Hepatocyte (in vitro differentiated cells): ENCODE measurements around the gene CYREN.

Experiments
- EZH2 ChIP-seq: fragments of 200-600 bp; sonication (generic); IDR thresholded peaks from 2 replicates; pipeline ENCODE4 v1.6.1; 2016; ENCODE audit warnings: antibody characterized with exemption, mild to moderate bottlenecking, borderline replicate concordance
- TF ChIP-seq, protein P1 (sequence below): fragments of 200-600 bp; sonication (generic); IDR thresholded peaks from 2 replicates; pipeline ENCODE4 v1.5.1; 2016; ENCODE audit warnings: antibody characterized with exemption, mild to moderate bottlenecking; ENCODE audit not compliant: poor library complexity

DNA sequence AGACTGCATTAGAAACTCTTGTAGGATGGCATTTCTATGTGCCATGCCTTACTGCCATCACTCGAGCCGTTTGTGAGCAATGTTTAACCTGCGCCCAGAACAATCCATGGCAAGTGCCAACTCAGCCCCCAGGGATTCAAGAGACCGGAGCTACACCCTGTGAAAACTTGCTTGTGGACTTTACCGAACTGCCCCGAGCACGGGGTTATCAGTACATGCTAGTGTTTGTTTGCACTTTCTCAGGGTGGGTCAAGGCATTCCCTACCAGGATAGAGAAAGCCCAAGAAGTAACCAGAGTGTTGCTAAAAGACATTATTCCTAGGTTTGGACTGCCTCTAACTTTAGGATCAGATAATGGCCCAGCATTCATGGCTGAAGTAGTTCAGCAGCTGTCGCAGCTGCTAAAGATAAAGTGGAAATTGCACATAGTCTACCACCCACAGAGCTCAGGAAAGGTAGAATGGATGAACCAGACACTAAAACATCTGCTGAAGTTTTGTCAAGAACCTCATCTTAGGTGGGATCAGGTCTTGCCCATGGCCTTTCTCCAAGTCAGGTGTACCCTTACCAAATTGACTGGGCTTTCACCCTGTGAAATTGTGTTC, 8.9 kb upstream of the CYREN start:
- TF ChIP-seq, protein P1, sequence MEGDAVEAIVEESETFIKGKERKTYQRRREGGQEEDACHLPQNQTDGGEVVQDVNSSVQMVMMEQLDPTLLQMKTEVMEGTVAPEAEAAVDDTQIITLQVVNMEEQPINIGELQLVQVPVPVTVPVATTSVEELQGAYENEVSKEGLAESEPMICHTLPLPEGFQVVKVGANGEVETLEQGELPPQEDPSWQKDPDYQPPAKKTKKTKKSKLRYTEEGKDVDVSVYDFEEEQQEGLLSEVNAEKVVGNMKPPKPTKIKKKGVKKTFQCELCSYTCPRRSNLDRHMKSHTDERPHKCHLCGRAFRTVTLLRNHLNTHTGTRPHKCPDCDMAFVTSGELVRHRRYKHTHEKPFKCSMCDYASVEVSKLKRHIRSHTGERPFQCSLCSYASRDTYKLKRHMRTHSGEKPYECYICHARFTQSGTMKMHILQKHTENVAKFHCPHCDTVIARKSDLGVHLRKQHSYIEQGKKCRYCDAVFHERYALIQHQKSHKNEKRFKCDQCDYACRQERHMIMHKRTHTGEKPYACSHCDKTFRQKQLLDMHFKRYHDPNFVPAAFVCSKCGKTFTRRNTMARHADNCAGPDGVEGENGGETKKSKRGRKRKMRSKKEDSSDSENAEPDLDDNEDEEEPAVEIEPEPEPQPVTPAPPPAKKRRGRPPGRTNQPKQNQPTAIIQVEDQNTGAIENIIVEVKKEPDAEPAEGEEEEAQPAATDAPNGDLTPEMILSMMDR = no peak
- no peak for TF ChIP-seq EZH2
